ENCODE results near the gene REST.

DNA sequence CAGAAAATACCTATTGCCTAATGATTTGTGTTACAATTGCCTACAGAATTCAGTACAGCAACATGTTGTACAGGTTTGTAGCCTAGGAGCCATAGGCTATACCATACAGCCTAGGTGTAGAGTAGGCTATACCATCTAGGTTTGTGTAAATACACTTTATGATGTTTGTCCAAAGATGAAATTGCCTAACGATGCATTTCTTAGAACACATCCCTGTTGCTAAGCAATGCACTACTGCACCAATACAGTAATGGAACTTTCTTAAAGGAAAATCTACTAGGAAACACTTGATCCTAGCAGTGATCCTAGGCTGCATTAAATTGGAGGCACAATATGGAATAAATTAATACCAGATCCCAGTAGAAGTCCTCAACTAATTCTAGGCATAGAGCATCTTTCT is 51.4 kb downstream of the REST start:
- TF ChIP-seq, protein P1, sequence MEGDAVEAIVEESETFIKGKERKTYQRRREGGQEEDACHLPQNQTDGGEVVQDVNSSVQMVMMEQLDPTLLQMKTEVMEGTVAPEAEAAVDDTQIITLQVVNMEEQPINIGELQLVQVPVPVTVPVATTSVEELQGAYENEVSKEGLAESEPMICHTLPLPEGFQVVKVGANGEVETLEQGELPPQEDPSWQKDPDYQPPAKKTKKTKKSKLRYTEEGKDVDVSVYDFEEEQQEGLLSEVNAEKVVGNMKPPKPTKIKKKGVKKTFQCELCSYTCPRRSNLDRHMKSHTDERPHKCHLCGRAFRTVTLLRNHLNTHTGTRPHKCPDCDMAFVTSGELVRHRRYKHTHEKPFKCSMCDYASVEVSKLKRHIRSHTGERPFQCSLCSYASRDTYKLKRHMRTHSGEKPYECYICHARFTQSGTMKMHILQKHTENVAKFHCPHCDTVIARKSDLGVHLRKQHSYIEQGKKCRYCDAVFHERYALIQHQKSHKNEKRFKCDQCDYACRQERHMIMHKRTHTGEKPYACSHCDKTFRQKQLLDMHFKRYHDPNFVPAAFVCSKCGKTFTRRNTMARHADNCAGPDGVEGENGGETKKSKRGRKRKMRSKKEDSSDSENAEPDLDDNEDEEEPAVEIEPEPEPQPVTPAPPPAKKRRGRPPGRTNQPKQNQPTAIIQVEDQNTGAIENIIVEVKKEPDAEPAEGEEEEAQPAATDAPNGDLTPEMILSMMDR (IDR thresholded peaks at IDR 0.05; ENCODE audit: low read depth, low read length), result no peak
- TF ChIP-seq POLR2A (IDR thresholded peaks at IDR 0.05; ENCODE audit: extremely low read depth, insufficient read length), result no peak

All from NB4 (cell line).